Epithelial cell of umbilical artery (primary cell): ENCODE data around the gene PRPF6. TPM values are rescaled to one million over a fixed set of nuclear protein-coding genes. Genes with fewer than 3 reads are reported as not detected.

Experiments used
- total RNA-seq: library from RNA; depleted of rRNA; stranded (reverse); fragments of >200 nt; gene quantifications from 2 replicates; pipeline ENCODE4 v1.2.3, GENCODE V29; 2014

The PRPF6 gene
- total RNA-seq = 61.7 and 62.0 TPM in 2 replicates

GRCh38 chr20:63980806-63981728 is at the start of gene PRPF6:
TSS of gene PRPF6 (plus strand) at chr20:63981132. CDS start at chr20:63981246, 114 bp downstream.

DNA sequence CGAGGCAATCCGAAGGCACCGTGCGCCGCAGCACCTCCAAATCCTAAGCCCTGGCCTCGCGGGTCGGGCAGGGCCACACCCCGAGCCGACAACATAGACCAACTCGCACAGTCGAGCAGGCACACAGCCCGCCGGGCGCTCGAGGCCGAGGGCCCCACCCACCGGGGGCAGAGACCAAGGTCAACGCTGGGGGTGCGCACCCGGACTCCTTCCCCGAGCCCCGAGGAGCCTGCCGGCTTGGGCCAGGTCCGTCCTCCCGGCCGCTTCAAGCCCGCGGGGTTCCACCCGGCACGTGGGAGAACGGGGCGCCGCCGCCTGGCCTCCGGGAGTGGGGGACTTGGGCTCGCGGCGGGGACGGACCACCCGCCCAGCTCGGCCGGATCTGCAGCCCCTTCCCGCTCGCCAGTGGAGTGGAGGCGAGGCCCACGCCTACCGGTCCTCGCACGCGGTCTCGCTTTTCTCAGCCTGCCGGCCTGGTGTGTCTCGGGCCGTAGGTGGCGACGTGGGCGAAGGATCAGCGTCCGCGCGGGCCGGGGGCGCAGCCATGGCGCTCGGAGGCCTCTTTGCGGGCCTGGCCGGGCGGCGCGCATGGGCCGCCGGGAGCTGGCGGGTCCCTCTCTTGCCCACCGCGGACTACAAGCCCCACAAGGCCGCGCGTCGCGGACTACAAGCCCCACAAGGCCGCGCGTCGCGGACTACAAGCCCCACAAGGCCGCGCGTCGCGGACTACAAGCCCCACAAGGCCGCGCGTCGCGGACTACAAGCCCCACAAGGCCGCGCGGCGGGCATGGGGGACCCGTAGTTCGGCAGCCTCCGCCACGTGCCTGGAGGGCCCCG is 24.9 kb upstream of the PRPF6 start, which contains the start of gene UCKL1:
Gene UCKL1 (minus strand): TSS at position 590 of the 837 bp plus-strand sequence. CDS start 44 bp downstream, at position 546.

DNA sequence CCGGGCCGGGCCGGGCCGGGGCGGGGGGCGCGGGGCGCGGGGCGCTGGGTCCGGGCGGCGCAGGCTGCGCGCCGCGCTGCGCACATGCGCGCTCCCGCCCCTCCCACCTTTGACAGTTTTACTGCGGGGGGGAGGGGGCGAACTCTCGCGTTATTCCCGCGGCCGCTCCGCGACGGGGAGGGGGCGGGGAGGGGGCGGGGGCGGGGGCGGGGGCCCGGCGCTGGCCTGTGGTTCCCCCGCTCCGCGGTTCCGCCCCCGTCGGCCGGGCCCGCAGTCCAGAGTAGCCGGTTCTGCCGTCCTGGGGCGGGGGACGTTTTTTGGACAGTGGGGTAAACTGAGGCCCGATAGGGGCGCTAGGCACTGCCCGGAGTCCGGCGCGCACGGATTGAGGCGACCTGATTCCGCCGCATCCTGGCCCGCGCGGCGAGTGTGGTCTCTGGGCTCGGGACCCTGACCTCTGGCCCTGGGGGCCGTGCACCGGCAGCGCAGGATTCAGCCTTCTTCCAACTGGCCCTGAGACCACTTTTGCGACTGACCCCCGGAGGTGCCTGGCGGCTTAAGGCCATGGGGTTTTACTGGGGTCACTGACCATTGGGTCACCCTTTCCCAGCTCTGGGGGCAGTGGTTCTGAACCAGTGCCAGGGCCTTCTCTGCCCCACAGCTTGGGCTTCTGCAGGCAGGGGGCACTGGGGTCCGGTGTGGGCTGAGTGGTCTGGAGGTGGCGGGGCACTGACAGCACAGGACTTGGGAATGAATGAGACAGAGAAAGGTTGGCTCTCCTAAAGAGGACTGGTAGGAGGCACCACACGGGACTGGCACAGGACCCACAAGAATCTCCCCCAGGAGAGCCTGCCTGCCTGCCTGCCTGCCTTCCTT is 10.9 kb upstream of the PRPF6 start, which contains the start of gene ZNF512B:
Gene ZNF512B (minus strand): TSS at position 93 of the 876 bp plus-strand sequence. CDS start 1,980 bp downstream, outside the sequence.

DNA sequence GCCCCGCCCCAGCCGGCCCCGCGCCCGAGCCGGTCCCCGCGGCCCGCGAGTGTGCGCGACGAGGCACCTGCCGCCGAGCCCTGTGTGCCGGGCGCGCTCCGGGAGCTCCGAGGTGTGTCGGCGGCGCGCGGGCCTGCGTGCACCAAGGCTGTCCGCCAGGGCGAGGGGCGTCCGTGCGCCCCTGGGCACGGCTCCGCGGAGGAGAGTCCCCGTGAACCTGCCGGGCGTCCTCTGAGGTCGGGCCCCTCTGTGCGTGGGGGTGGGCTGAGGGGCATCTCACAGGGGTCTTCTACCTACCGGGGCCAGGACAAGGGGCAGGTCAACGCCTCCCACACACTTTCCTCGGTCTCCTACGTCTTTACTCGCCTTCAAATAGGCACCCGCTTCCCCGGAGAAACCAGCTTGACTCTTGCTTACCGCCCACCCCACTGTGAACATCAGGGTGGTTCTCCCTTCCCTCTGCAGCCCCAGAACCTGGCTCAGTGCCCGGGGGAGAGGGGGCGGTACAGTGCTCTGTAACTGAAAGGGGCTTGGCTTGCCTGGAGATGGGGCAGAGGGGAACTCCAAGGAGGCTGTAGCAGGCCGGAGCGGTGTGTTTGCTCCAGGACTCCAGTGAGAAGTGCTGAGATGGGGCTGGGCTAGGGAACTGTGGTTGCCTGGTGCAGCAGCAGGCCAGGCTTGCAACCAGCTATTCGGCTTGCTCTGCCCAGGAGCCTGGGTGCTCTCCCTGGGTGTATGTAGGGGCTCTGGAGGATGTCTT is 1.2 kb upstream of the PRPF6 start, which contains the start of gene SAMD10:
Gene SAMD10 (minus strand): TSS at position 86 of the 760 bp plus-strand sequence. CDS start 175 bp downstream, outside the sequence.

GRCh38 chr20:64035933-64036345 is 55.0 kb downstream of the PRPF6 start, which contains the start of gene C20orf204:
TSS of gene C20orf204 (plus strand) at chr20:64036182. CDS start at chr20:64036324, 142 bp downstream.

DNA sequence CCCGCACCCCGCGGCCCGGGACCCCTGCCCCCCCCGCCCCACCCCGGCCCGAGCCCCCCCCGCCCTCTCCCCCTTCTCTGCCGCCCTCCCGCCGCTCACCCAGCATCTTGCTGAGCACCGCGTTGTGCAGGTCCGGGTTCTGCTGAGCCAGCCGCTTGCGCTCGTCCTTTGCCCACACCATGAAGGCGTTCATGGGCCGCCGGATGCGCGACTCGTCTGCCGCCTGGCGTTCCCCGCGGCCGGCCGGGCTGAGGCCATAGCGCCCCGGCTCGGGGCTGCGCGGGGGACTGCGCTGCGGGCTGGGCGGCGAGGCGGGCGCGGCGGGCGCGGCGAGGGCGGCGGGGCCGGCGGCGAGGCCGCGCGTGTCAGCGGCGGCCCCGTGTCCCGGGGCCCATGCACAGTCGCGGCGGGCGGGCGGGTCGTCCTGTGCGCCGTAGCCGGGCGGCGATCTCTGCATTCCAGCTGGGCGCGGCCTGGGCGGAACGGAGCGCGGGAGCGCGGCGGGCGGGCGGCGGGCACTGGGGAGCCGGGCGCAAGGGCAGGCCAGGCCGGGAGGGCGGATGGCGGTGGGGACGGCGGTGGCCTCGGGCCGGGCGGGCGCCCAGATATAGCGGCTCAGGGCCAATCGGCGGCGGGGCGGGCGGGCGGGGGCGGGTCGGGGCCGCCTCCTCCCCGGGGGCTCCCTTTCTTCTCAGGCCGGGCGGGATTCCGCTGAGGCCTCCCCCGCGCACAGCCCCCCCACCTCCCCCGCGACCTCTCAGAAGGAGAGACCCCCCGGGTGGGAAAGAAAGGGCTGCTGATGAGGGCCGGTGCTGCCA is 68.3 kb downstream of the PRPF6 start, which contains the start of gene SOX18:
Gene SOX18 (minus strand): TSS at position 580 of the 818 bp plus-strand sequence. CDS start 123 bp downstream, at position 457.

DNA sequence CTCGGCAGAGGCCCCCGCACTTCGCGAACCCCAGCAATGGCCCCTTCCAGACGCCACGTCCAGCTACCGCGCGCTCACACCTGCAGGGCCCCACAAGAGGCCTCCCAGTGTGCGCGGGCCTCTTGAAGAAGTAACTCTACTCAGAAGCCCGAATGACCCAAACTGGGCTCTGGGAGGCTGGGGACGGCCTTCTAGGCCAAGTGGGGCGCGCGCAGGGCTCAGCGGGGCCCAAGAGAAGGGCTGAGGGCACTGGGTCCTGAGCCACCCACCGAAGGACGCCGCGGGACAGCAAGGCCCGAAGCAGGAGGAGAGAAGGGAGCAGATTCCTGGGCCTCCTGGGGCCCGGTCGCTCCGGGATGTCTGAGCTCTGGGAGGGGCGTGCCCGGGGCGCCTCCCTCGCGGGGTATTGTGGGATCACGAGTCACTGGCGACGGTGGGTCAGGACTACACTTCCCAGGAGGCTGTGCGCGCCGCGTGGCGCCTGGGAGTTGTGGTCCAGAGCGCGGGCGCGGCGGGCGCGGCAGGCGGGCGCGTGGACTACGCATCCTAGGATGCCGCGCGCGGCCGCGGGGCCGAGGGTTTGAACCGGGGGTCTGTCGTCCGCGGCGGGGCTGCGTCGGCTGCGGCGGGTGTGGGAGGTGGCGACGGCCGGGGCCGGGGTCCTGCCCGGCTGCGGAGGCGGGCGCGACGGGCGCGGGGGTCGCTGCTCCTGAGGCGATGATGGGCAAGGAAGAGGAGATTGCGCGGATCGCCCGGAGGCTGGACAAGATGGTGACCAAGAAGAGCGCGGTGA is 81.9 kb downstream of the PRPF6 start, which contains the start of gene TCEA2:
Gene TCEA2 (plus strand): TSS at position 603 of the 793 bp plus-strand sequence. CDS start 115 bp downstream, at position 718.

DNA sequence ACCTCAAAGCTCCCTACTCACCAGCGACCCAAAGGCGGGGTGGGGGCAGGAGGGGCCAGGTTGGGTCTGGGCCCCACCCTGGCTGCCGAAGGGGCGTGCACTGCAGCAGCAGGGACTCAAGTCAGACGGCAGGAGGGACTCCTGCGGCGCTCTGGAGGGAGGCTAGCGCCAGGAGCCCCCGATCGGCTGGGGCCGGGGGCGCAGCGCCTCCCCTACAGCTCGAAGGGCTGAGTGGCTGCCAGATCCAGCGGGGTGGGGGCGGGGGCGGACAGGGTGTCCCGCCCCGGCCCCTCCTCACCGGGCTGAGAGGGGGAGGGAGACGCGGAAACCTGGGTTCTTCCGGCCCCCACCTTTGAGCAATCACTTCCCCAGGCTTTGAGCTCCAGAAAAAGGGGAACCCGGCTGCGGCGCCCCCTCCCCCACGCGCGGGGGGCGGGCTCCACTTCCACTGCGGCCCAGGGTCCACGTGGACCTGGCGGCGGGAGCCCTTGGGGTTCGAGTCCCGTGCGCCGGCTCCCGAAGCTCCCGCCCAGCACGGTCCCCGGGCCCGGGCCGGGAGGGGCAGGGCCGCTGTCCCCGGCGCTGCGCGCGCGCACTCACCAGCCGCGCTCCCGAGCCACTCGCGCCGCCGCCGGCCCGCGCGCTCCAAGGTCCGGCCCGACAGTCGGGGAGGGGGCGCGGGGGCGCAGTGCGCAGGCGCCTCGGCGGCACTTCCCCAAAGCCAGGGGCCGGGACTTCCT is 98.5 kb downstream of the PRPF6 start, which contains the start of gene RGS19:
Gene RGS19 (minus strand): TSS at position 246 of the 740 bp plus-strand sequence. CDS start 2,632 bp downstream, outside the sequence.

GRCh38 chr20:64080013-64080812 is 99.3 kb downstream of the PRPF6 start, which contains the start of gene OPRL1:
TSS of gene OPRL1 (plus strand) at chr20:64080082. CDS start at chr20:64092721, 12,639 bp downstream.

Other genes starting within 250 kb of the PRPF6 start
- gene LIME1, start 244.5 kb upstream of the PRPF6 start, total RNA-seq = 1.3 and 4.3 TPM in 2 replicates
- 9.1 and 10.4 TPM in 2 replicates for gene SLC2A4RG, start 241.4 kb upstream of the PRPF6 start, total RNA-seq
- gene ZBTB46, start 149.9 kb upstream of the PRPF6 start, total RNA-seq = 2.9 and 4.9 TPM in 2 replicates
- not detected in 2 replicates for gene ABHD16B, start 119.6 kb upstream of the PRPF6 start, total RNA-seq
- 114 and 127 TPM in 2 replicates for gene TPD52L2, start 115.9 kb upstream of the PRPF6 start, total RNA-seq
- 63.2 and 67.9 TPM in 2 replicates for gene DNAJC5, start 86.0 kb upstream of the PRPF6 start, total RNA-seq
- 22.9 and 28.9 TPM in 2 replicates for gene UCKL1, start 24.7 kb upstream of the PRPF6 start, total RNA-seq
- 6.5 and 8.2 TPM in 2 replicates for gene ZNF512B, start 11.2 kb upstream of the PRPF6 start, total RNA-seq
- 2.6 TPM in 2 replicates for gene SAMD10, start 1.5 kb upstream of the PRPF6 start, total RNA-seq
- gene C20orf204, start 55.0 kb downstream of the PRPF6 start, total RNA-seq = 2.6 and 3.0 TPM in 2 replicates
- gene SOX18, start 68.5 kb downstream of the PRPF6 start, total RNA-seq = 18.2 and 24.4 TPM in 2 replicates
- gene TCEA2, start 82.1 kb downstream of the PRPF6 start, total RNA-seq = 20.7 and 31.2 TPM in 2 replicates
- gene RGS19, start 98.4 kb downstream of the PRPF6 start, total RNA-seq = 11.7 and 18.2 TPM in 2 replicates
- gene OPRL1, start 99.0 kb downstream of the PRPF6 start, total RNA-seq = 0.61 and 2.3 TPM in 2 replicates
- 0.97 TPM in 1 of 2 replicates, not detected in the other for gene LKAAEAR1, start 103.3 kb downstream of the PRPF6 start, total RNA-seq
- gene NPBWR2, start 126.4 kb downstream of the PRPF6 start, total RNA-seq = not detected in 2 replicates
- gene MYT1, start 183.3 kb downstream of the PRPF6 start, total RNA-seq = under 0.01 TPM in 1 of 2 replicates, not detected in the other